Measurements from ENCODE around the gene CFHR2. TPM values are rescaled to one million over a fixed set of nuclear protein-coding genes. Genes with fewer than 3 reads are reported as not detected.

CFHR2 gene
- polyA plus RNA-seq, 1 donor (not counting 4 experiments of a cell fraction or from before 2014, with no cell fraction given), result not detected

DNA sequence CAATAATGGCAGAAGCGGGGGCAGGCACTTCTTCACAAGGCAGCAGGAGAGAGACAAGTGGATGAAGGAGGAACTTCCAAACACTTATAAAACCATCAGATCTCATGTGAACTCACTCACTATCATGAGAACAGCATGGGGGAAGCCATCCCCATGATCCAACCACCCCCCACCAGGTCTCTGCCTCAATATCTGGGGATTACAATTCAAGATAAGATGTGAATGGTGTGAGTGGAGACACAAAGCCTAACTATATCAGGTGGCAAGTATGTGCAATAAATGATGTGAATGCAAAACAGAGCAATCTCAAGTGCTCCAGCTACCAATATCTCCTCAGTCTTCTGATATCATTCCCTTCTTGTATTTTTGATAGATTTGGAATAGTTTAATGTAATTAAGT lies 12.4 kb downstream of the CFHR2 start:
- no peaks in the 10 kb centered on the region for H4K20me1 ChIP-seq (ENCODE audit: control insufficient read depth, extremely low read depth, insufficient read depth, low read length)

GRCh38 chr1:196960854-196961253 lies 17.3 kb downstream of the CFHR2 start:
- DNase-seq (ENCODE audit: low read depth, low spot score), result no peak
- no peaks in the 10 kb centered on the region for H3K9me1 ChIP-seq (ENCODE audit: control insufficient read depth, extremely low read depth, insufficient read depth, low read length)
- H4K20me1 ChIP-seq (ENCODE audit: control insufficient read depth, extremely low read depth, insufficient read depth, low read length), result no peaks in the 10 kb centered on the region
- no peak for FAIRE-seq
- no peaks in the 10 kb centered on the region for H3K79me2 ChIP-seq (ENCODE audit: control insufficient read depth, insufficient read depth, low read length)
- no peaks in the 10 kb centered on the region for H3K4me1 ChIP-seq (ENCODE audit: control insufficient read depth, extremely low read depth, insufficient read depth, low read length)
- no peak for TF ChIP-seq EZH2 (IDR thresholded peaks at IDR 0.05; ENCODE audit: low read length)
- TF ChIP-seq CTCF (optimal IDR thresholded peaks at IDR 0.05 in 1 of 3, IDR thresholded peaks at IDR 0.05 in 1 of 3, conservative IDR thresholded peaks at IDR 0.05 in 1 of 3; ENCODE audit: extremely low read depth in 1 of 3, insufficient read depth in 2 of 3, low read length in 3 of 3), result no peak
- H3K9me3 ChIP-seq (ENCODE audit: control insufficient read depth, low read depth, low read length), result no peaks in the 10 kb centered on the region
- no peak overlapping the region for H3K27ac ChIP-seq (ENCODE audit: control insufficient read depth, insufficient read depth, low read length)
- no peak overlapping the region for H3K4me2 ChIP-seq (ENCODE audit: control insufficient read depth, extremely low read depth, insufficient read depth, low read depth, low read length)
- H2AFZ ChIP-seq (ENCODE audit: control insufficient read depth, low read length), result no peak overlapping the region
- H3K36me3 ChIP-seq (ENCODE audit: control insufficient read depth in 2 of 2, extremely low read depth in 1 of 2, insufficient read depth in 2 of 2, low read length in 2 of 2), result no peaks in the 10 kb centered on the region
- H3K27me3 ChIP-seq (ENCODE audit: control insufficient read depth, extremely low read depth, insufficient read depth, low read length), result no peaks in the 10 kb centered on the region
- H3K9ac ChIP-seq (ENCODE audit: control insufficient read depth, extremely low read depth, insufficient read depth, low read length), result no peak overlapping the region
- no peak overlapping the region for H3K4me3 ChIP-seq (ENCODE audit: control insufficient read depth in 2 of 3, extremely low read depth in 1 of 3, insufficient read depth in 2 of 3, low read depth in 1 of 3, low read length in 3 of 3)
- dilution Hi-C loops (cut with MboI; ENCODE audit: extremely low pct_ligation_motif_present, low sequenced_read_pairs), result no loop called here

More for the DNA sequence above, 12.4 kb downstream of the CFHR2 start:
- dilution Hi-C loops (cut with MboI; ENCODE audit: extremely low pct_ligation_motif_present, low sequenced_read_pairs), result no loop called here
- H3K4me3 ChIP-seq (ENCODE audit: control insufficient read depth in 2 of 3, extremely low read depth in 1 of 3, insufficient read depth in 2 of 3, low read depth in 1 of 3, low read length in 3 of 3), result no peak overlapping the region
- FAIRE-seq (no peak), DNase-seq (ENCODE audit: low read depth, low spot score) (no peak)
- no peaks in the 10 kb centered on the region for H3K79me2 ChIP-seq (ENCODE audit: control insufficient read depth, insufficient read depth, low read length)
- no peaks in the 10 kb centered on the region for H3K4me1 ChIP-seq (ENCODE audit: control insufficient read depth, extremely low read depth, insufficient read depth, low read length)
- no peak overlapping the region for H3K27ac ChIP-seq (ENCODE audit: control insufficient read depth, insufficient read depth, low read length)
- H3K4me2 ChIP-seq (ENCODE audit: control insufficient read depth, extremely low read depth, insufficient read depth, low read depth, low read length), result no peak overlapping the region
- H2AFZ ChIP-seq (ENCODE audit: control insufficient read depth, low read length), result no peak overlapping the region
- TF ChIP-seq CTCF (optimal IDR thresholded peaks at IDR 0.05 in 1 of 3, IDR thresholded peaks at IDR 0.05 in 1 of 3, conservative IDR thresholded peaks at IDR 0.05 in 1 of 3; ENCODE audit: extremely low read depth in 1 of 3, insufficient read depth in 2 of 3, low read length in 3 of 3), result no peak
- TF ChIP-seq EZH2 (IDR thresholded peaks at IDR 0.05; ENCODE audit: low read length), result no peak
- H3K27me3 ChIP-seq (ENCODE audit: control insufficient read depth, extremely low read depth, insufficient read depth, low read length), result no peaks in the 10 kb centered on the region
- H3K9me3 ChIP-seq (ENCODE audit: control insufficient read depth, low read depth, low read length), result no peaks in the 10 kb centered on the region
- no peaks in the 10 kb centered on the region for H3K9me1 ChIP-seq (ENCODE audit: control insufficient read depth, extremely low read depth, insufficient read depth, low read length)
- no peak overlapping the region for H3K9ac ChIP-seq (ENCODE audit: control insufficient read depth, extremely low read depth, insufficient read depth, low read length)
- H3K36me3 ChIP-seq (ENCODE audit: control insufficient read depth in 2 of 2, extremely low read depth in 1 of 2, insufficient read depth in 2 of 2, low read length in 2 of 2), result no peaks in the 10 kb centered on the region

Data from keratinocyte (primary cell).